HepG2 (cell line): ENCODE results near the gene CSTB.

Source experiments
- HDAC1 ChIP-seq: sonication (generic); formaldehyde crosslinking; IDR thresholded peaks from 2 replicates; pipeline ENCODE4 v1.5.1; 2020; ENCODE audit warnings: mild to moderate bottlenecking, missing genetic modification reagents
- HNRNPL ChIP-seq: fragments of 200-400 bp; formaldehyde crosslinking; IDR thresholded peaks from 2 replicates; pipeline ENCODE4 v1.6.1; 2017; ENCODE audit warnings: mild to moderate bottlenecking, low read depth, low read length
- JUN ChIP-seq: sonication (generic); formaldehyde crosslinking; IDR thresholded peaks from 2 replicates; pipeline ENCODE4 v1.4.0; 2020; ENCODE audit warnings: mild to moderate bottlenecking, missing genetic modification reagents
- NCOA5 ChIP-seq: sonication (generic); formaldehyde crosslinking; IDR thresholded peaks from 2 replicates; pipeline ENCODE4 v1.4.0; 2020; ENCODE audit warnings: missing genetic modification reagents
- RNF2 ChIP-seq: fragments of 450-650 bp; conservative IDR thresholded peaks from 2 replicates; pipeline ENCODE4 v1.6.1; 2016; ENCODE audit warnings: low read depth
- SMAD1 ChIP-seq: sonication (generic); formaldehyde crosslinking; IDR thresholded peaks from 2 replicates; pipeline ENCODE4 v1.4.0; 2020; ENCODE audit warnings: missing genetic modification reagents, low read depth, mild to moderate bottlenecking, borderline replicate concordance
- ZBTB42 ChIP-seq: sonication (generic); formaldehyde crosslinking; IDR thresholded peaks from 2 replicates; pipeline ENCODE4 v1.5.0; 2020; ENCODE audit warnings: mild to moderate bottlenecking, missing genetic modification reagents
- ZNF326 ChIP-seq: sonication (generic); formaldehyde crosslinking; IDR thresholded peaks from 2 replicates; pipeline ENCODE4 v1.4.0; 2020; ENCODE audit warnings: missing genetic modification reagents, borderline replicate concordance
- ZSCAN20 ChIP-seq: sonication (generic); formaldehyde crosslinking; IDR thresholded peaks from 2 replicates; pipeline ENCODE4 v1.4.0; 2020; ENCODE audit warnings: missing genetic modification reagents, mild to moderate bottlenecking, borderline replicate concordance
- TF ChIP-seq, protein P1 (sequence below): sonication (generic); formaldehyde crosslinking; IDR thresholded peaks from 2 replicates; pipeline ENCODE4 v1.4.0; 2020; ENCODE audit warnings: missing genetic modification reagents

GRCh38 chr21:43733529-43734071, 42.5 kb downstream of the CSTB start:
- TF ChIP-seq HNRNPL (no peak), JUN (CRISPR knock-in tag) (no peak), ZNF326 (CRISPR knock-in tag) (no peak), RNF2 (no peak), NCOA5 (CRISPR knock-in tag) (no peak), SMAD1 (CRISPR knock-in tag) (no peak), HDAC1 (CRISPR knock-in tag) (no peak), ZSCAN20 (CRISPR knock-in tag) (no peak), ZBTB42 (CRISPR knock-in tag) (no peak)
- TF ChIP-seq, protein P1, sequence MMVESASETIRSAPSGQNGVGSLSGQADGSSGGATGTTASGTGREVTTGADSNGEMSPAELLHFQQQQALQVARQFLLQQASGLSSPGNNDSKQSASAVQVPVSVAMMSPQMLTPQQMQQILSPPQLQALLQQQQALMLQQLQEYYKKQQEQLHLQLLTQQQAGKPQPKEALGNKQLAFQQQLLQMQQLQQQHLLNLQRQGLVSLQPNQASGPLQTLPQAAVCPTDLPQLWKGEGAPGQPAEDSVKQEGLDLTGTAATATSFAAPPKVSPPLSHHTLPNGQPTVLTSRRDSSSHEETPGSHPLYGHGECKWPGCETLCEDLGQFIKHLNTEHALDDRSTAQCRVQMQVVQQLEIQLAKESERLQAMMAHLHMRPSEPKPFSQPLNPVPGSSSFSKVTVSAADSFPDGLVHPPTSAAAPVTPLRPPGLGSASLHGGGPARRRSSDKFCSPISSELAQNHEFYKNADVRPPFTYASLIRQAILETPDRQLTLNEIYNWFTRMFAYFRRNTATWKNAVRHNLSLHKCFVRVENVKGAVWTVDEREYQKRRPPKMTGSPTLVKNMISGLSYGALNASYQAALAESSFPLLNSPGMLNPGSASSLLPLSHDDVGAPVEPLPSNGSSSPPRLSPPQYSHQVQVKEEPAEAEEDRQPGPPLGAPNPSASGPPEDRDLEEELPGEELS (CRISPR knock-in tag), result no peak
